Prostate gland (tissue), 2 donors: ENCODE results near the gene FBP1.

Experiments used
- CTCF ChIP-seq, 4 experiments: fragments of 200-600 bp in 2 of 4; fragments of 450-650 bp in 2 of 4; sonication (generic) in 2 of 4; IDR thresholded peaks; 1 replicate in 3 of 4; 2 replicates in 1 of 4; pipeline ENCODE4 v1.5.1; 2016 to 2019; ENCODE audit warnings: antibody characterized with exemption in 4 of 4, mild to moderate bottlenecking in 2 of 4, moderate library complexity in 2 of 4
- POLR2A ChIP-seq: fragments of 450-650 bp; IDR thresholded peaks from one replicate; pipeline ENCODE4 v1.6.1; 2016; ENCODE audit warnings: antibody characterized with exemption, mild to moderate bottlenecking
- POLR2AphosphoS5 ChIP-seq: sonication (generic); formaldehyde crosslinking; IDR thresholded peaks from one replicate; pipeline ENCODE4 v1.6.1; 2017; ENCODE audit warnings: antibody characterized with exemption

DNA sequence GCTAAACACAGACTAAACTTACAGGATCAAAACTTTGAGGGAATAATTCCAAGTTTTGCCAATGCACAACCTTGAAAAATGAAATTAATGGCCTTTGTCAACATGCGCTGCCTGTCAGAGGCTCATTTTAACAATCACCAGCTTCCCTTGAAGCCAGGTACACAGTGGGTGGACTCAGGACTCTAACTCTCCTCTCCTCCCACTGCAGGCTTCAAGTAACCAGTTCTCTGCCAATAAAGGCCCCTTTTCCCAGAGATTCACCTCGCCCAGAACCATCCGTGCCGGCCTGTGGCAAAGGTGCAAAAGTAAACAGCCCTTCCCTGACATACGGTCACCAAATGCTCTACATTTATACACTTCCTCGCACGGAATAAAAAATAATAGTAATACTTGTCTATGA, 27.2 kb downstream of the FBP1 start:
- TF ChIP-seq CTCF (IDR thresholded peaks at IDR 0.05) (no peak), POLR2AphosphoS5 (no peak), POLR2A (no peak)
